HEK293 (cell line): ENCODE data around the gene RYR2.

ENCODE experiments used
- CTCF ChIP-seq: fragments of 450-650 bp; formaldehyde crosslinking; IDR thresholded peaks from 2 replicates; pipeline ENCODE4 v1.5.1; 2016; ENCODE audit warnings: missing biosample characterization, missing genetic modification characterization
- KLF10 ChIP-seq: fragments of 450-650 bp; IDR thresholded peaks from 2 replicates; pipeline ENCODE4 v1.5.1; 2018; ENCODE audit warnings: missing biosample characterization, mild to moderate bottlenecking, missing genetic modification characterization
- KLF16 ChIP-seq: fragments of 450-650 bp; formaldehyde crosslinking; IDR thresholded peaks from 2 replicates; pipeline ENCODE4 v1.5.1; 2017; ENCODE audit warnings: missing biosample characterization, missing genetic modification characterization
- PBX3 ChIP-seq: sonication (generic); formaldehyde crosslinking; IDR thresholded peaks from 2 replicates; pipeline ENCODE4 v1.8.1; 2022; ENCODE audit warnings: mild to moderate bottlenecking, moderate library complexity, missing genetic modification reagents
- ZBTB11 ChIP-seq: fragments of 450-650 bp; formaldehyde crosslinking; conservative IDR thresholded peaks from 2 replicates; pipeline ENCODE4 v1.5.1; 2016; ENCODE audit warnings: low read depth, missing biosample characterization, missing genetic modification characterization
- ZBTB7A ChIP-seq: fragments of 450-650 bp; formaldehyde crosslinking; IDR thresholded peaks from 2 replicates; pipeline ENCODE4 v1.5.1; 2016; ENCODE audit warnings: low read depth, missing biosample characterization, missing genetic modification characterization
- ZNF18 ChIP-seq: fragments of 450-650 bp; formaldehyde crosslinking; IDR thresholded peaks from 2 replicates; pipeline ENCODE4 v1.5.1; 2016; ENCODE audit warnings: missing biosample characterization, missing genetic modification characterization
- ZNF362 ChIP-seq: fragments of 450-650 bp; formaldehyde crosslinking; IDR thresholded peaks from 2 replicates; pipeline ENCODE4 v1.5.1; 2016; ENCODE audit warnings: missing biosample characterization, missing genetic modification characterization
- ZNF398 ChIP-seq: fragments of 450-650 bp; formaldehyde crosslinking; IDR thresholded peaks from 2 replicates; pipeline ENCODE4 v1.5.1; 2017; ENCODE audit warnings: missing biosample characterization, missing genetic modification characterization
- ZNF473 ChIP-seq: fragments of 450-650 bp; formaldehyde crosslinking; IDR thresholded peaks from 2 replicates; pipeline ENCODE4 v1.5.1; 2017; ENCODE audit warnings: missing biosample characterization, missing genetic modification characterization
- ZNF768 ChIP-seq: fragments of 450-650 bp; formaldehyde crosslinking; IDR thresholded peaks from 2 replicates; pipeline ENCODE4 v1.5.1; 2018; ENCODE audit warnings: missing biosample characterization, mild to moderate bottlenecking, missing genetic modification characterization

GRCh38 chr1:237792726-237793125 lies 750.7 kb downstream of the RYR2 start:
- TF ChIP-seq ZNF18 (tag by site-specific recombination) (no peak), ZNF362 (tag by site-specific recombination) (no peak), PBX3 (CRISPR knock-in tag) (no peak), CTCF (tag by site-specific recombination) (no peak), ZNF398 (tag by site-specific recombination) (no peak), ZBTB11 (no peak), ZNF473 (tag by site-specific recombination) (no peak), KLF10 (tag by site-specific recombination) (no peak), KLF16 (tag by site-specific recombination) (no peak), ZBTB7A (no peak), ZNF768 (tag by site-specific recombination) (no peak)
